CD4-positive, alpha-beta T cell treated with Interleukin-1 beta for 1 hour (primary cell): ENCODE results near the gene UBE2U.
"Not testable (repeated sequence)": the region's sequence is repeated elsewhere in the genome, so short reads cannot be mapped to it uniquely, and the experiment has no call there.

Experiments used
- DNase-seq, 2 donors: peaks; one replicate each; pipeline ENCODE4 v3.0.0-alpha.2; 2020 to 2022

UBE2U gene

DNA sequence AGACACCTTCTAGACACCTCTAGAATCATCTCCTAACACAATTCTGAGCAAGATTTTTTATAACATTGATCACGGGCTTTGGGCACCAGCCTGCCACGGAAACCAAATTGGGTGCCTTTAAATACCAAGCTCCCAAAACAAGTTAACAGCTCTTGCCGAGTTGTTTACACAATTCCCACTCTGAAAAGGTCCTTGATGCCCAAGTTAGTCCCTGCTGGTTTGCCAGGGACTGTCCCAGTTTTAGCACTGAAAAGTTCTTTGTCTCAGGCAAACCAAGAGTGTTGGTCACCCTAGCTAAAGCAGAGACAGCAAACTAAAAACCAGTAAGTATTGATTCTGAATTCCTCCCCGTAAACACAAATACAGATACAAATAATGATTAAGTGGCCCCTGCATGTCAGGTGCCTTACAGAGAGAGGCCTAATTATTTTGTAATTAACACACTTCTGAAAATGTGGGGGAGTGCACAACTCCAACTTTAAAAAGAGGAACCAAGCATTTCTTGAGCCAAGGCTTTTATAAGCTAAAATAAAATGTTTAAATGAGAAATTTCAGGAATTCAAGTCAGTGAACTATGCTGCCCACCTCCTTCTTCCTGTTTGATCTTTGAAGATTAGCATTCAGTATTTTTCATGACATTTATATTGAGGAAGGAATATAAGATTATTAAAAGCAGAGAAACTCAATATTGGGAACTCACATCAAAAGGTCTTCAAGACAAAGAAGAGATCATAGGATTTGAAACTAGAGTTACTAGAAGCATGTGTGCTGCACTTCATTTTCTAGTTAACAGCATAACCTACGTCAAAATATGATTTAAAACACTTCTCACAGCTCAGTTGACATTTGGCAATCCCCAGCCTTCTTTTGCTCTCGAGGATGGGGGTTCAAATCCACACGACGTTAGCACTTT, 9.0 kb upstream of the UBE2U start:
- DNase-seq = no peak

DNA sequence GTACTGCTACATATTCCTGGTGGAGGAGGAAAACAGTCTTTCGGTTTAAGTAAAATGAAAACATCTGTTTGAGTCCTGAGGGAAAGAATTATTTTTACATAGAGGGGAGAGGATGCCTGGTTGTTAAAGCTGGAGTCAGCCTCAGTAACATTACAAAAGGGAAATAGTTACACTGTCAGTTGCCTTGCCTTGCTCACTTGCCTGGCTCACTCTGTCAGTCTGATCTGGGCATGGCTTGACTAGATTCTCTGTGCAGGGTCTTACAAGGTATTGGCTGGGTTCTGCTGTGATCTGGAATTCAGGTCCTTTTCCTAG, 8.4 kb upstream of the UBE2U start:
- no peak for DNase-seq

DNA sequence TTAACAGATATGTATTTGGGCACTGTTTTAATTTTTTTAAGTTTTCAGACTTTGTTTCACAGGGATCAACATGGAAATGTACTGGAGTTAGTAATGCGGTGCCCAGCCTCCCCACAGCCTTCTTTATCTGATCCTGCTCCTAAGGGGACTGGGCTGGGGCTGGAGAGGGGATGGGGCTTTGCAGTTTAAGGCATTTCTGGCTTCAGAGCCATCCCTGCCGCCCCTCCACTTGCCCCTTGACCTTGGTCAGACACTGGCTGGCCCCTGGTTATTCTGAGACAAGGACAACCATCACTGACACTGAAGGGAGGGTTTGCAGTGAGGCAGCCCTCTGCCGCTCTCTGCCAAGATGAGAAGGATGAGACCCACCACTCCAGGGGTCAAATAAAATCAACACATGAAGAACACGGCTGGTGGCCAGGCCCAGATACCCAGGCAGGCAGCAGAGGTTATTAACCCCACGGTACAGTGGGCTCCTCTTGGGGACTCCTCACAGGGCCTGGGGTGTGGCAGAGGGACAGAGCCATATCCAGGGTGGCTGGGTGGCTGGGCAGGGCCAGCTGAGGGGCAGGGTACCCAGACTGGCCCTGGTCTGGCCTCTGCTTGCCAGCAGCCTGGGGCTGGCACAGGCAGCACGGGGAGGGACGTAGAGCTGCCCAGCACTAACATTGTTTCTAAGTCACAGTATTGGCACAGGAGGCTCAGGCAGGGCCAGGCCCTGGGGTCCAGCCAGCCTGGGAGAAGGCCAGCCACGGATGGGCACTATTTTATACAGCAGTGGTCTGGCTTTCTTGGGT, 7.2 kb upstream of the UBE2U start:
- DNase-seq = no peak

DNA sequence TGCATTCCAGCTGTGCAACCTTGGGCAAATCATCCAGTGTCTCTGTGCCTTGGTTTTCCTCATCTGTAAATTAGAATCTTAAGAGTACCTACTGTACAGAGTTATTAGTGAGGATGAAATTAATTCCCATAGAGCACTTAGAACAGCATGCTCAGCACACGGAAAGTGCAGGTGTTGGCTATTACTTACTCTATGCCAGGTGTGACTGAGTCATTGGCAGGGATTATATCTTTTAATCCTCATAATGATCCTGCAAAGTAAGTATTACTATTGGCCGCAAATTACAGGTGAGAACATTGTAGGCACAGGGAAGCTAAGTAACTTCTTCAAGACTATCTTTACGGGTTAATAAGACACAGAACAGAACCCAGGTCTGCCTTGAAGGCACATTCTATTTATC, 6.3 kb upstream of the UBE2U start:
- no peak for DNase-seq

DNA sequence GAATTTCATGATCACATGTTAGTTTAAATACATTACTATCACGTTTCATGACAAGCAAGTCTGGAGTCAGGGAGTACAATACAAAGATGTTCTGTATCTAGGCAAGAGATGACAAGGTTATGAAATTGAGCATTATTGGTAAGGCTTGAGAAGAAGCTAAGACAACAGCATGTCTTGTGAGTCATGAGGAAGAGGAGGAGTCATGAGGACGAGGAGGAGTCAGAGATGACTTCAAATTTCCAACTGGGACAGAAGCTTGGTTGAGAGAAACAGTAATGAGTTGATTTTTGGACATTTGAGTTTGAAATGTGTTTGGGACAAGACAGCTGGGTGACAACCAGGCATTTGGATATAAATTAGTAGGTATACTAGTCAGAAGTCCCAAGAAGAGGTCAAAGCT, 4.3 kb upstream of the UBE2U start:
- no peak for DNase-seq

DNA sequence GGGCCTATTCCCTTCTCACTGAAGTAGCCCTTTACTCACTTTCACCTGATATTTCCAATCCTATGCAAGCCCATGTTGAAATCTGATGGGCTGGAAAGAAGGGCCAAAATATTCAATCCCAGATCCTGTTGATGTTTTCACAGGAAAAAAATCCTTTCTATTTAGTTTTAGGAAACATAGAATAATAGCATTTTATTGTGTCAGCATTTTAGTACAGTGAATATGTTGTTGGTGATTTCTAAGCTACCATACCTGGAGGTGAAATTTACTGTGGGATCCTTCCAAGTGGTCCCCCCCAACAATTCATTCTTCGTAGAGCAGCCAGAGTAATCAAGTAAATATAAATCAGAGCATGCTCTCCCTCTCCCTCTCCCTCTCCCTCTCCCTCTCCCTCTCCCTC, 3.4 kb upstream of the UBE2U start:
- no peak for DNase-seq

DNA sequence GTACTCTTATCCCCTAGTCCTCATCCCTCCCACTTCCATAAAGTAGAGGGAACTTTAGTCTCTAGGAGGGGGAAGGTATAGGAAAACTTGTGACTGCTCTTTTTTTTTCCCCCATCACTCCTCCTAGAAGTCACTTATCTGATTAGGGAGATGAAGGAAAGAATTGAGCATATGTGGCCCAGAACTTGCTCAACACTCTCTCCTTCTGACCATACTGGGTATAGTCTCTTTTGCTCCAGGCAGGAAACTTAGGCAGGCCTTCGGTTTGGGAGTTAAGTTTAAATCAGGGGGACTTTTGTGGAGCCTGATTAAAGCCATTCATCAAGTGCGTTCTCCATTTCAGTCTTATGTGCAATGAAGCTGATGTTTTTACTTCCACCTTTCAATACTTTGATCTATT, 5.8 kb downstream of the UBE2U start:
- DNase-seq = no peak

DNA sequence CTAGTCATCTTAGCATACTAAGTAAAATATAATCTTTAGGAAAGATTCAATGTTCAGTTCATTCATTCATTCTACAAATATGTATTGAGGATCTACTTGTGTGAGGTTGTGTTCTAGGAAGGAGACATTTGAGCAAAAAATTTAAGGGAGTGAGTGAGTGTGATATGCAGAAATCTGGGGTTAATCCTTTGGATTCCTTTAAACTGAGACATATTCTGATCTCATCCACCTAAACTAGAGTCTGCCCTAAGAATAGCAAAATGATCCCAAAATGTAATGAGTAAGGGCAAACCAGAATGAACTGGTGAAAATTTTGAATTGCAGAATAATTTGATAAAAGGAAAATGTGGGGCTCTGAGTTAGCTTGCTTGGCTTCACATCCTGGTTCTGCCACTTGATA, 8.6 kb downstream of the UBE2U start:
- no peak for DNase-seq

DNA sequence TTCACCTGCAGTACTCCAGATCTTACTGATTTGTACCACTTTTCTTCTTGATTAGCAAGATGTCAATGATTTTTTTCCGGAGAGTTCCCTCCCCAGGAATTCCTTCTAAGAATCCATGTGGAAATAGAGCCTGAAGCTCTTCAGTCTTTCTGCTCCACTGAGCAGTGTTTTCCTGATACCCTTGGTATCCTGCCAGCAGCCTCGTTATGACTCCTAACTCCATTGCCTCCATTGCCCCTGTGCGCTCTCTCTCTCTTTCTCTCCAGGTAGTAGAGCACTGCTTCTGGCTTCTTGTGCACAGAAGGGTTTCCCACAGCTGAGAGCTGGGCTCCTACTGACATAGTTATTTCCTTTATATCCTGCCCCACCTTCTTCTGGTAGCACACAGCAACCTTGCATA, 12.2 kb downstream of the UBE2U start:
- no peak for DNase-seq

DNA sequence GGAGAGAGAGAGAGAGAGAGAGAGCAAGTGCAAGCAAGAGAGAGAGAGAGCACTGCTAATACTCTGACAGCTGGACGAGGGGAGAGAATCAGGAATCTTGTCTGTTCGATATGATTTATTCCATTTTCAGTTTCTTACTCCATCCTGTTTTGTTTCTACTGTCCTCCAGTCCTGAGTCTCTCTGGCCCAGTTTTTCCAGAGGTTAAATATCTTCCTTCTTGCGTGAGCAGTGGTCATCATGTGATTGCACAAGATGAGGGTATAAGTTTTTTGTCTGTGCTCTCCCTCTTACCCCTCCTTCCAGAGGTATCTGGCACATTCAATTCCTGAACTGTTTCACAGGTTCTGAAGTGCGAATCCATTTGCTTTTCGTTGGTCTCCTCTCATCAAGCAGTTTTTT, 16.8 kb downstream of the UBE2U start:
- no peak for DNase-seq

DNA sequence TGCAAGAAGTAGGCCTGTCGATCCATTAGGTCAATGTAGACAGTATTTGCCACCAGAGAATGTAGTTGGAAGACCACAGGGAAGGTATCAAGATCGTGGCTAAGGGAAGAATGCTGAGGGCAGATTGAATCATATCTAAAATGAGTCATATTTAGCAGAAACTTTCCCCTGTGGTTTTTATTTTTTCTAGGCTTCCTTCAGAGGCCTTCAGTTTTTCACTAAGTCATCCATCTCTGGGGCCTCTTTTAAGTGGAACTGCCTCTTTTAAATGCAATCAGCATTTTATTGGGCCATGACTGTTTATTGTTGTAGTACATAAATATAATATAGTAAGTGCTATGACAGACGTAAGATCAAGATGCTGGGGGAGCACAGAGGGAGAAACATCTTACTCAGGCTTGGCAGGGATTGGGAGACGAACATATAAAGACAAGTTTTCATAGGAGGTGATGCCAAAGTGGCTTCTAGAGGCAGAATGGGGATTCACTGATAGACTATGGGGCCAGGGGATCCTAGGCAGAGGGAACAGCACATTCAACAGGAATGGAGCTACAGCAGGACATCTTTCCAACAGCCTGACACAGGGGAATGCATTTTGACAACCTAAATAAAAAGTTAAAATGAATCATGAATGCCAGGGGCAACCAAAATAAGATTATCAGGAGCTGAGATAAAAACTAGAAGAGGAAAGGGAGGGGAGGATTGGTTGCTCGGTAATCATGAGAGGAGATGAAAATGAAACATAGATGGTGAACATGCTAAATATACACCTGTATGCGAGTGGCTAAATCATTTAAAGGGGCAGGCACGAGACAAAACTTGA, 20.1 kb downstream of the UBE2U start:
- no peak for DNase-seq

DNA sequence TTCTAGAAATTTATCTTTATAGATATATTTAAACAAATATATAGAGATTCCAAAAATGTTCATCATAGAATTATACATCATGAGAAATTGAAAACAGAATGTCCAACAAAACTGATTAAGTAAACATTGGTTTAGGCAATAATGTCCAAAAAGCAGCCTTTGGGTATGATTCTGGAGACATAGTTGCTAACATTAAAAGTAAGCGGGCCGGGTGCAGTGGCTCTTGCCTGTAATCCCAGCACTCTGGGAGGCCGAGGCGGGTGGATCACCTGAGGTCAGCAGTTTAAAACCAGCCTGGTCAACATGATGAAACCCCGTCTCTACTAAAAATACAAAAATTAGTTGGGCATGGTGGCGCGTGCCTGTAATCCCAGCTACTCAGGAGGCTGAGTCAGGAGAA, 20.8 kb downstream of the UBE2U start:
- not testable (repeated sequence) for DNase-seq

DNA sequence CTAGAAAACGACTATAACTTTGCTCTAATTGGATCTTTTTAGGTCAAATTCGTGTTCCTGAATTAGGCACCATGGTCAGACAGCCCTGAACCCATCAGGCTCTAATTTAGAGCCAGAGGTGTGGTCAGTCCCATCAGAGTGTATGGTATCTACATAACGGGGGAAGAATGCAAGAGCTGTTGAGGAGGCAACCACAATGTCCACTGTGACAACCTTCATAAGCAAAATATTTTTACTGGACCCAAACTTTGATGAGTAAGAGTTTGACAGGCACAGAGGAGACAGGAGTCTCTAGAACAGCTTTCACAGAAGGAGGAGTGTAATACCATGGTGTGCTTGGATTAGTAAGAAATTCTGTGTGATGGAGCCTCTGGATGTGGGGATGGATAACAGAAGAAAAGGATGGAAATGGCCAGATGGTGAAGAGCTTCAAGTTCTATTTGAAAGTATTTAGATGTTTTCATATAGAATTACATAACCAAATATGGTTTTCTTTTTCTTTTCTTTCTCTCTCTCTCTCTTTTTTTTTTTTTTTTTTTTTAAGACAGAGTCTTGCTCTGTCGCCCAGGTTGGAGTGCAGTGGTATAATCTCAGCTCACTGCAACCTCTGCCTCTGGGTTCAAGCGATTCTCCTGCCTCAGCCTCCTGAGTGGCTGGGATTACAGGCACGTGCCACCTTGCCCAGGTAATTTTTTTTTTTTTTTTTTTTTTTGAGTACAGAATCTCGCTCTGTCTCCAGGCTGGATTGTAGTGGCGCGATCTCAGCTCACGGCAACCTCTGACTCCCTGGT, 24.9 kb downstream of the UBE2U start:
- DNase-seq = no peak

DNA sequence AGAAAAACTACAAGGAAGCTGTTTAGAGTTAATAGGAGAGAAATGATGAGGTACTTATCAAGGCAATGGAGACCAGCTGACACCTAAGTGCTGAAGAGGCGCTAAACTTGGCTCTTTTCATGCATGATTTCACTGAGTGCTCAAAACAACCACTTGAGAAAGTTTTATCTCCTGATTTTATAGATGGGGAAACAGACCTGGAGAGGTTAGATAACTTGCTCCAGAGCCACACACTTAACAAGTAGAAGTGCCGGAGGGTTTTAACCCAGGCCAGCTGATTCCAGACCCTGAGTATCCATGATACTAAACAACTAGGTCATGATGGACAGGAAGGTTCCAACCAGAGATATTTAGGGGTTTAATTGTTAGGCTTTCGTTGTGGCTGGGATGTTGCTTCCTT, 25.9 kb downstream of the UBE2U start:
- DNase-seq = no peak

DNA sequence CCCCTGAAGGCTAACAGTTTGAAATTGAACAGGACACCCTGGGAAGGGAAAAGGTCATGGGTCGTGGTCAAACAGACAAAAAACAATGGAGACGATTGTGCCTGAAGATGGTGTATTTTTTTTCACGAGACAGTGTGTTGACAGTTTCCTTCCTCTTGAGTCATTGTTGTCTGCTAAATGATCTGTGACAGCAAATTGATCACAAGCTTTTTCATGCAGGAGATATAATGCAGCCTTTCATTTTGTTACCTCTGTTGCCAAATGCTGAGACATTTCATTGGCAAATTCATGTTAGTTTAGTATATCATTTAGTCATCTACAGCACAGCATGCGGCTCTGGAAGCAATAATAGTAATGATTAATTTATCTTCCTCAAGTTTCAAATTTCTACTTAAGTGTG, 27.7 kb downstream of the UBE2U start:
- no peak for DNase-seq

DNA sequence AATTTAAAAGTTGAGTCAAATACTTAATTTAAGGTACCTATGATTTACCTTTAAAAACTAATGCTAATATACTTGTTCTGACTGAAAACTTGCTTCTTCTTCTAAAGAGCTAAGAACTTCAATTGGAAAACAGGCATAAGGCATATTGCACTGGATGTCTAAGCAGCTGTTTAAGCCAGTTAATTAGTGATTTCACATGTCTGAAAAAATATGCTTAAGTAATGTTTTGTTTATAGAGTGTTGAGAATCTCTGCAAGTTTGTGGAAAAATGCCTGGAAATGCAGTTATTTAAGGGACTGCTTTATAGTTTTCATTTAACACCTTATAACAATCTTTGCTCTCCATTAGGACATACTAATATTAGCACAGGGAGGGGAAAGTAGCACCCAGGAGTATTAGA, 28.2 kb downstream of the UBE2U start:
- no peak for DNase-seq

DNA sequence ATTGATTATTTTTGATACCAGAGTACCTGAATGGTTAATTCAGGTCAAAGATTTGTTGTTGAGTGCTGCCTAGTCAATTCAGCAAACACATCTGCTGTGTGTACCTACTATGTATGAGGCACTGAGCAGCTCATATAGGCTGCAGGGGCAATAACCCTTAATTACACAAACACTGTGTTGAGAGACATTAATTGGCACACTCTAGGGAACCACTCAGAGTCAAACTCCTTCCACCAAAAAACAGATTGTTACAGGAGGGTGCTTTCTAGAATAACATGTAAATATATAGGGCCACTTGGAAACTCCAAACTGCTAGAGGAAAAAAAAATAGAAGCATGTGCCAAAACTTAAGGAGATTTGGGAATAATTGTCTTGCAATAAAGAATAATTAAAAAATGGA, 31.3 kb downstream of the UBE2U start:
- DNase-seq = no peak

DNA sequence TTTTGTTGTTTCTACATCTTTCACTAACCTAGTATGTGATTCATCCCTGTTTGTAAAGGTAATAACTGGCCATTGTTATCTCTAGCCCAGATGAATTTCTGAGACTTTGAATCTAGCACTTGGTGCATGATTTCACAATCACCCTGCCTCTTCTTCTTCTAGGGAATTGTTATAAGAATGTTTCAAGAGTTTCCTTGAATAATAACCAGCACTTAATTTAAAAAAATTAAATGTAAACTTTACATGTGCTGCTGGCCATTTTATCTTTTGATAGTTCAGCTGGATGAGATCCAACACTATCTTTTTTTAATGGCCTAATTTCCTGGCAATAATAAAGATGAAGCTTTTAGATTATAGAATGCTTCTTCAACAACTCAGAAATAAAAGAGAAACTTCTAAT, 31.8 kb downstream of the UBE2U start:
- DNase-seq = no peak

DNA sequence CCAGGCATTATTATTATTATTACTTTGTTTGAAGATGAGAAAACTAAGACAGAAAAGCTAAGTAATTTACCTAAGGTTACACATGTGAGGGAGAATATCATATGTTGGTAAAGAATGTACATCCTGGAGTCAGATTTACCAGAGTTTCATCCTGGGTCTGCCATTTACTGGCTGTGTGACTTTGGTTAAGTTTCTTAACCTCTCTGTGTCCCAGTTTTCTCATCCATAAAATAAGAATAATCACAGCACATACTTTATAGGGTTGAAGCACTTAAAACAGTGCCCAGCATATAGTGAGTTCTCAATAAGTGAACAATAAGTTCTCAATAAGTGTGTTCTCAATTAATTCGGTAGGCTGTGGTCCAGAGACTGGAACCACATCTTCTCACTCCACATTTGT, 32.5 kb downstream of the UBE2U start:
- DNase-seq = no peak

DNA sequence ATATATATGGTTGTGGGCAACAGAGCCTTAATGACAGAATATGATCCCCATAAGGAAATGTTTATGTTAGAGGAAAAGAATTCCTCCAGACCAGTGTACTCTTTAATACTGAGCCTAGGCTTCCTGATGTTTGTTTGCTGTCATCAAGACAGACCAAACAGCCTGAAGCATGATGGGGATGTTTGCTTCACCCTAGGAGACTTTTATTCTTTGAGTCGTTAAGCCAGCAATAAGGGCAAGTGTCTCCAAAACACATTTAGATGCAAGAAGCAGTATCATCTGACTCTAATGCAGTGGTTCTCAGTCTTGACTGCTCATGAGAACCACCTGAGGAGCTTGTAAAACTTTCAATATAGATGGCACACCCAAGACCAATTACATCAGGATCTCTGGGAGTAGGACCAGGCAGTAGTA, 33.1 kb downstream of the UBE2U start:
- DNase-seq = no peak

DNA sequence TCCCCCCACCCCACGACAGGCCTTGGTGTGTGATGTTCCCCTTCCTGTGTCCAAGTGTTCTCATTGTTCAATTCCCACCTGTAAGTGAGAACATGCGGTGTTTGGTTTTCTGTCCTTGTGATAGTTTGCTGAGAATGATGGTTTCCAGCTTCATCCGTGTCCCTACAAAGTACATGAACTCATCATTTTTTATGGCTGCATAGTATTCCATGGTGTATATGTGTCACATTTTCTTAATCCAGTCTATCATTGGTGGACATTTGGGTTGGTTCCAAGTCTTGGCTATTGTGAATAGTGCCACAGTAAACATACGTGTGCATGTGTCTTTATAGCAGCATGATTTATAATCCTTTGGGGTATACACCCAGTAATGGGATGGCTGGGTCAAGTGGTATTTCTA, 36.1 kb downstream of the UBE2U start:
- DNase-seq = not testable (repeated sequence)

DNA sequence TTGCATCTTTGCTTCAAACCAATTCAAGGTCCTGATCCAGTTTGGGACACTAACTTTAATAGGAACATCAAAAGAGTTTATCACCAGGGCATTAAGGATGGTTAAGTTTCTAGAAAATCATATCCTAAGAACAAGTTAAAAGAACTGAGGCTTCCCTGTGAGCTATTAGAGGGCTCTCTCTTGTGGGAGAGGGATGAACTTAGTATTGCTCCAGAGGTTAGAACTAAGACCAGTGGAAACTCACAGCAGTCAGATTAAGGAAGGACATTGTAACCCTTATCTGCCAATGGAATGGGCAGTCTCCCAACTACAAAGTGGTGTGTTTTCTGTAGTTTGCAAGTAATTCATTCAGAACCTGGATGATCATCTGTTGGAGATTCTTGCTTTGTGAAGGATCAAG, 36.8 kb downstream of the UBE2U start:
- DNase-seq = no peak

DNA sequence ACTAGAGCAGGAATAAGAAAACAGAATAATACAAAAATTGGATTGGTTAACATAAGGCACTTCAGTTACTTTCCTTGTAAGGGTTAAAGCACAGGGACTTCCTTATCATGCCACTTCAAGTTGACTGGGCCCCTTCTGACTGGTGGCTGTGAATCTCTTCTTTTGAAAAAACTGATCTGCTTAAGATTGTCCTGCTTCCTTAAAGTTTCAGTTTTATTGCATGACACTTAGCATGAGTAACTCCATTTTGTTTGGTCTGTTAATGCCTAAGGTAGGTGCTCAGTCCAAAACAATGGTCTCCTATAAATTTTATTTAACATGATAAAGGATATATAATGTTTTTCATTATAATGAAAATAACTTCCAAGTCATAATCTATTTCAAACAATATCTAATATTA, 37.6 kb downstream of the UBE2U start:
- no peak for DNase-seq
